RKO (cell line): Measurements from ENCODE around the gene TNFRSF1B.

Experiments used
- DNase-seq: peaks from one replicate; pipeline ENCODE4 v3.0.0-alpha.2; 2016; ENCODE audit warnings: low spot score

TNFRSF1B gene

GRCh38 chr1:12142141-12142823 is 24.5 kb upstream of the TNFRSF1B start:
- no peak for DNase-seq

DNA sequence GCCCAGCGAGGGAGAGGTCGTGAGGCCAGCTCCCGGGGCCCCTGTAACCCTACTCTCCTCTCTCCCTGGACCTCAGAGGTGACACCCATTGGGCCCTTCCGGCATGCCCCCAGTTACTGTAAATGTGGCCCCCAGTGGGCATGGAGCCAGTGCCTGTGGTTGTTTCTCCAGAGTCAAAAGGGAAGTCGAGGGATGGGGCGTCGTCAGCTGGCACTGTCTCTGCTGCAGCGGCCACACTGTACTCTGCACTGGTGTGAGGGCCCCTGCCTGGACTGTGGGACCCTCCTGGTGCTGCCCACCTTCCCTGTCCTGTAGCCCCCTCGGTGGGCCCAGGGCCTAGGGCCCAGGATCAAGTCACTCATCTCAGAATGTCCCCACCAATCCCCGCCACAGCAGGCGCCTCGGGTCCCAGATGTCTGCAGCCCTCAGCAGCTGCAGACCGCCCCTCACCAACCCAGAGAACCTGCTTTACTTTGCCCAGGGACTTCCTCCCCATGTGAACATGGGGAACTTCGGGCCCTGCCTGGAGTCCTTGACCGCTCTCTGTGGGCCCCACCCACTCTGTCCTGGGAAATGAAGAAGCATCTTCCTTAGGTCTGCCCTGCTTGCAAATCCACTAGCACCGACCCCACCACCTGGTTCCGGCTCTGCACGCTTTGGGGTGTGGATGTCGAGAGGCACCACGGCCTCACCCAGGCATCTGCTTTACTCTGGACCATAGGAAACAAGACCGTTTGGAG is 23.7 kb upstream of the TNFRSF1B start:
- DNase-seq: no peak

DNA sequence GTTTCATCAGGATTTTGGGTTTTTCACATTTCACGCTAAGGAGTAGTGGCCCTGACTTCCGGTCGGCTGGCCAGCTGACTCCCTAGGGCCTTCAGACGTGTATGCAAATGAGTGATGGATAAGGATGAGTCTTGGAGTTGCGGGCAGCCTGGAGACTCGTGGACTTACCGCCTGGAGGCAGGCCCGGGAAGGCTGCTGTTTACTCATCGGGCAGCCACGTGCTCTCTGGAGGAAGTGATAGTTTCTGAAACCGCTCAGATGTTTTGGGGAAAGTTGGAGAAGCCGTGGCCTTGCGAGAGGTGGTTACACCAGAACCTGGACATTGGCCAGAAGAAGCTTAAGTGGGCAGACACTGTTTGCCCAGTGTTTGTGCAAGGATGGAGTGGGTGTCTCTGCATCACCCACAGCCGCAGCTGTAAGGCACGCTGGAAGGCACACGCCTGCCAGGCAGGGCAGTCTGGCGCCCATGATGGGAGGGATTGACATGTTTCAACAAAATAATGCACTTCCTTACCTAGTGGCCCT is 23.1 kb upstream of the TNFRSF1B start:
- DNase-seq: peak; percentile 98

DNA sequence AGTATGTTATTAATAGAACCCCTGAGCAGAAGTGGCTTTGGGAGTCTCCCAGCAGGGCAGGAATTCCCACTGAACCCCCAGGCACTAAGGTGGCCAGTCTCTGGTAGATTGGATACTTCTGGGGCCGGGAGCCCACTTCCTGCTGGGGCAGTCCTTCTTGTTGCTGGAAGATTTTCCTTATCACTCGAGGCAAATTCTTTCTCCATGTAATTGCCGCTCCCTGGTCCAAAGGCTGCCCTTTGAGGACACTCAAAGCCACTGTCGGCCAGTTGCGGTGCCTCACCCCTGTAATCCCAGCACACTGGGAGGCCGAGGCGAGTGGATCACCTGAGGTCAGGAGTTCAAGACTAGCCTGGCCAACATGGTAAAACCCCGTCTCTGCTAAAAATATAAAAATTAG is 22.6 kb upstream of the TNFRSF1B start:
- no peak for DNase-seq

GRCh38 chr1:12144969-12145368 is 21.8 kb upstream of the TNFRSF1B start:
- DNase-seq: no peak

GRCh38 chr1:12145616-12146342 is 21.0 kb upstream of the TNFRSF1B start:
- no peak for DNase-seq

DNA sequence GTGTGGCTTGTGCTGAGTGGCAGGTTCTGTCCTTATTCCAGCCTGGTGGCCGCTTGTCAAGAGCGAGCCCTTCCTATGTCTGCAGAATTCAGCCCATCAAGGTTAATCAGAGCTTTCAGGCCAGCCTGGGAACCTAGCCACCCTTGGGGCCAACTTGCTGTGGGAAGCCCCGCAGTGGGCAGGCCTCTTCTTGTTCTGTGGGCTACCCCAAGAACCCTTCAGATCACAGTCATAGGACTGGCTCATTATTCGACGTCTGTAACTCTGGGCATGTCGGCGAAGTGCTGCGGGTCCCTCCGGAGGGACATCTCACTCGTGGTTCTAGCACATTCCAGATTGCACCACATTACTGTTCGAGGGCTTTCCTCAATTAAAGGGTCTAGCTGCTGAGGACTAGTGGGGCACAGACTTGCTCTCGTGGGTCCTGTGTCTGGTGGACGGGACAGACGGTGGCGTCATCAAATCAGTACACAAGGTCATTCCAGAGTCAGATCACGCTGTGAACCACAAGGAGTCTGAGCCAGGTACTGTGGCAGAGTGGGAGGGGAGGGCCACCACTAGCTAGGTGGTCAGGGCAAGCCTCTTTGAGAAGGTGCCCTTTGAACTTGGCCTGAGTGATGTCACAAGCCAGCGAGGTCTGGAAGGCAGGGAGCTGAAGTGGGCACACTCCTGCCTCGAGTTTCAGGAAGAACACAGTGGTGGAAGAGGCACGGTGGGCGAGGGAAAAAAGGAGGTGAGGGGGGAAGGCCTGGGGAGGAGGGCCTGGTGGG is 20.3 kb upstream of the TNFRSF1B start:
- no peak for DNase-seq

DNA sequence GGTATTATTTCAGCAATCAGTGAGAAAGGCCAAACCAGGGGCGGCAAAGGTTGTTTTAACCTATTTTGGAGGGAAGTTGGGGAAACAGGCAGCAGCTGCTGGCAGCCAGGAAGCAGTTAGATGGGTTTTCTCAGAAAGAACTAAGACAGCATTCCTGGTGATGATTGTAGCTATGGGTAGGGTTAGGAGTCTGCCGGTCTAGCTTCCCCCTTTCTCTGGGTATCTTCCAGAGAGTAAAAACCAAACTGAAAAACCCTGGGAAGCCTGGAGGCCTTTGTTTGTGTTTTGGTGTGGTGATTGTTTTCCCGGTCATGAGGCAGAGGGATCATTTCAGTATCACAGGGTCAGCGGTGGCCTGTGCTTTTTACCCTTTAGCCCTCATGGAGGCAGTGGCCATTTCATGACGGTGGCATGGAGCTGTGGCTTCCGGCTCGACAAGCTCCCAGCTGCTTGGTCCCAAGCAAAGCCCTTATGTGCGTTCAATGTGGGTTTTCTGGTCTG is 19.5 kb upstream of the TNFRSF1B start:
- DNase-seq: no peak

GRCh38 chr1:12148160-12148957 is 18.4 kb upstream of the TNFRSF1B start:
- no peak for DNase-seq

DNA sequence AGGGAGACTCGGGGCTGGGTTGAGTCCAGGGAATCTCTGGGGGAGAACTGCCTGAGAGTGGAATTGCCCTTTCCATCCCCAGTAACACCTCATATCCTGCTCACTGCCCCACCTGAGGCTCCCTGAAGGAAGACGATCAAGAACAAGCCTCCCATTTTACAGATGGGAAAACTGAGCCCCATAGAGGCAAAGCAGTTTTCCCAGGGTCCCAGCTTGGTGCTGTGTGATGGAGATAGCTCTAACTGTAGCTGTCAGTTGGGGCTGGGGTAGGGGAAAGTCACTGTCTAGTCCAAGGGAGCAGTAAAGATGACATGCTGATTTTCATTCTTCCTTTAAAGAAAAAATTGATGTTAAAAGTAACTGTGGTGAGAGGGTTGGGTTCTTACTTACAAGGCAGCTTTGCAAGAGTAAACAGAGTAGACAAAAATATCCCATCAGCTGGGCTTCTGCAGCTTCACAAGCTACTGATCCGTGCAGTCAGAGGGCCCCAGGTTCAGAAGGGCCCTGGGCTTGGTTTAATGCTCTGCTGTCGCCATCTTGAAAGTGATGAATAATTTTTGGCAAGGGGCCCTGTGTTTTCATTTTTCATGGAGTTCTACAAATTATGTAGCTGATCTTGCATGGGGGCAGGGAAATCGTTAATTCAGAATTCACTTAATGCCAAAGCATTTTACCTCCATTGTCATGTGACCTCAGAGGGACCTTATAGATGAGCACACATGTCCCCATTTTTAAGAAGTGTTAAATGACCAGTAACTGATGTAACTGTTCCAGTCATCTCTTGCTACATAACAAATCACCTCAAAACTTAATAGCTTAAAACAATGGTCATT is 17.6 kb upstream of the TNFRSF1B start:
- no peak for DNase-seq

DNA sequence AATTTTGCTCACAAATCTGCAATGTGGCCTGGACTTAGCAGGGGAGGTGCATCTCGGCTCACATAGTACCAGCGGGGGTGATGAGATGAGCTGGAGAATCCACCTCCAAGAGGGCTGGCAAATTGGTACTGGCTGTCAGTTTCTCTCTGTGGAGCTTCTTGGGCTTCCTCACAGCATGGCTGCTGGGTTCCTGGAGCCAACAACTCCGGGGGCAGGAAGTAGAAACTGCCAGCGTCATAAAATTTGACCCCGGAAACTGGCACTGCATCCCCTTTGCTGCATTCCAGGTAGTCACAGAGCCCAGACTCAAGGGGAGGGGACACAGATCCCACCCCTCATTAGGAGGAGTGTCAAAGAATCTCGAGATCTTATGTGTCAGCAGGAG is 17.0 kb upstream of the TNFRSF1B start:
- DNase-seq: no peak

GRCh38 chr1:12150456-12151200 is 16.2 kb upstream of the TNFRSF1B start:
- DNase-seq: no peak

DNA sequence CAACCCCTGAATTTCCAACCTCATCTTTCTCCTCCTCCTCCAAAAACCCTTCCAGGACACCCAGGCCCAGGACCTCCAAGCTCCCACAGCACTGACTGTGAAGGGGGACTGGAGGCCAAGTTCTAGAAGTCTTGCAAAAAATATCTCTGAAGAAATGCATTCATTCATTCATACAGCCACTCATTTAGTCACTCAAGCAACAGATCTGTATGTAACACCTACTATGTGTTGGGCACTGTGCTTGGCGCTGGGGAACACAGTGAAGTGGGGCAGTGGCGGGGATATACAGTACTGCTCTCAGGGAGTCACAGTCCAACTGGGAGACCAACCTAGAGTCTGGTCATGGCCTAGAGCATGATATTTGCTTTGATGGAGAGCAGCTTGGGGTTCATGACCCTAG is 15.3 kb upstream of the TNFRSF1B start:
- DNase-seq: no peak

- DNase-seq: no peak
Measured at GRCh38 chr1:12152113-12152891, 14.5 kb upstream of the TNFRSF1B start.

GRCh38 chr1:12153181-12153785 is 13.5 kb upstream of the TNFRSF1B start:
- no peak for DNase-seq

GRCh38 chr1:12155328-12155727 is 11.5 kb upstream of the TNFRSF1B start:
- no peak for DNase-seq

DNA sequence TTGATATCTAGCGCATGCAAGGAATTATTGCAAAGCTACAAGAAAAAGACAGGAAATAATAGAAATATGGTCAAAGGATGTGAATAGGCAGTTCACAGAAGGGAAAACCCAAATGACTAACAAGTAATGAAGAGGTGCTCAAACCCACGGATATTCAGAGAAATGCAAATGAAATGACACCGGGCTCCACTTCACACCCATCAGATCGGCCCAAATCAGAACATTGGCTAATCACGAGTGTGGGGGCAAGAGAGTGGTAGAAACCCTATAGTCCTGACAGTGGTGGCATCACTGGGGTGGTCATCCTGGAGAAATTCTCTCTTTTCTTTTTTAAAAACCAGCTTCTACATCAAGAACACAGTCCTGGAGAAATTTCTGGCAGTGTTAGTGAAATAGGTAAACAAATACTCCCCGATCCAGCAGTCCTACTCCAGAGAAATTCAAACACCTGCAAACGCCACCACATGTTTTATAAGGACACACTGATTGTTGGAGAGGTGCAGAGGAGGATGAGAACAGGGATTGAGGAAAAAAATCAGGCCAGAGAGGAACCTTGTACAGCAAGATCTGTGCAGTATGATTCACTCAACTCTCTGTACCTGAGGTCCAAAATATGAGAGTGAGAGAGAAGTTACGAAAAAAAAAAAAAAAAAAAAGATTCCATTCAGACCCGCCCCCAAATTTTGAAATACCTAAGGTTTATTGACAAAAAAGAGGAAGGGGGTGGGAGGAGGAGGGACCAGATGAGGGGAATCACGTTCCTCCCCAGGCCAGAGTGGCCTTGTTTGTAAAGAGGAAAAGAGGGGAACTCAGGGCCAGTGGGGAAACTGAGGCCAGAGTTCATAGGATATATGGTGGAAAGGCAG is 9.2 kb upstream of the TNFRSF1B start:
- DNase-seq: no peak
